Vagina (tissue), 2 donors: ENCODE measurements around the gene CCDC80. TPM values are rescaled to one million over a fixed set of nuclear protein-coding genes. Genes with fewer than 3 reads are reported as not detected.
A peak's percentile ranks its signal among the peaks of the same experiment; 100 is the strongest.

Experiments used
- DNase-seq, 2 donors: peaks; one replicate each; pipeline ENCODE4 v3.0.0-alpha.2; 2017; ENCODE audit errors: extremely low spot score in 2 of 2
- H3K27ac ChIP-seq: fragments of 200-600 bp; sonication (generic); one replicate; pipeline ENCODE4 v1.5.1; 2019
- H3K27me3 ChIP-seq: fragments of 200-600 bp; sonication (generic); one replicate; pipeline ENCODE4 v1.5.1; 2019
- H3K36me3 ChIP-seq, 2 donors: fragments of 200-600 bp; sonication (generic); one replicate each; pipeline ENCODE4 v1.5.1; 2017 to 2019
- H3K4me1 ChIP-seq: fragments of 200-600 bp; sonication (generic); one replicate; pipeline ENCODE4 v1.5.1; 2019
- H3K4me3 ChIP-seq, 2 donors: fragments of 200-600 bp; sonication (generic); 1 replicate in 1 of 2; 2 replicates in 1 of 2; pipeline ENCODE4 v1.5.1; 2016 to 2019
- H3K9me3 ChIP-seq: fragments of 200-600 bp; sonication (generic); one replicate; pipeline ENCODE4 v1.5.1; 2019
- CTCF ChIP-seq, 3 experiments: fragments of 450-650 bp in 2 of 3; fragments of 200-600 bp in 1 of 3; sonication (generic) in 1 of 3; IDR thresholded peaks; one replicate each; pipeline ENCODE4 v1.5.1; 2017 to 2019; ENCODE audit warnings: antibody characterized with exemption in 3 of 3, mild to moderate bottlenecking in 2 of 3, moderate library complexity in 2 of 3
- POLR2A ChIP-seq, 2 donors: fragments of 450-650 bp; IDR thresholded peaks; one replicate each; pipeline ENCODE4 v1.6.1; 2017; ENCODE audit warnings: antibody characterized with exemption in 2 of 2, mild to moderate bottlenecking in 2 of 2, moderate library complexity in 2 of 2
- POLR2AphosphoS5 ChIP-seq, 2 donors: sonication (generic); formaldehyde crosslinking; IDR thresholded peaks; one replicate each; pipeline ENCODE4 v1.9.0; 2017; ENCODE audit warnings: antibody characterized with exemption in 2 of 2, mild to moderate bottlenecking in 2 of 2, low read depth in 1 of 2; ENCODE audit not compliant: insufficient read depth in 1 of 2
- intact Hi-C: fragments of 100-400 bp; cut with DNase I; formaldehyde crosslinking; loops from one replicate; pipeline ENCODE4 v1.15.1; 2023
- total RNA-seq: library from RNA; depleted of rRNA; stranded (reverse); fragments of >200 nt; gene quantifications from one replicate; pipeline ENCODE4 v1.2.3, GENCODE V29; 2016

Gene CCDC80
- total RNA-seq, 1 donor from 2014 or later: 51.6 TPM

GRCh38 chr3:112585782-112586181, 55.2 kb downstream of the CCDC80 start:
- intact Hi-C loops: no loop called here
- no peaks in the 10 kb centered on the region for H3K9me3 ChIP-seq
- no peaks in the 10 kb centered on the region for H3K27me3 ChIP-seq
- H3K27ac ChIP-seq: no peak overlapping the region
- no peak for DNase-seq
- H3K4me3 ChIP-seq: no peak overlapping the region
- TF ChIP-seq POLR2AphosphoS5 (IDR thresholded peaks at IDR 0.05; ENCODE audit: insufficient read depth in 1 of 2, low read depth in 1 of 2) (no peak), CTCF (IDR thresholded peaks at IDR 0.05) (no peak), POLR2A (IDR thresholded peaks at IDR 0.05) (no peak)
- peaks cover 0 to 51% of the 10 kb centered on the region in 2 donors for H3K36me3 ChIP-seq
- H3K4me1 ChIP-seq: no peaks in the 10 kb centered on the region

DNA sequence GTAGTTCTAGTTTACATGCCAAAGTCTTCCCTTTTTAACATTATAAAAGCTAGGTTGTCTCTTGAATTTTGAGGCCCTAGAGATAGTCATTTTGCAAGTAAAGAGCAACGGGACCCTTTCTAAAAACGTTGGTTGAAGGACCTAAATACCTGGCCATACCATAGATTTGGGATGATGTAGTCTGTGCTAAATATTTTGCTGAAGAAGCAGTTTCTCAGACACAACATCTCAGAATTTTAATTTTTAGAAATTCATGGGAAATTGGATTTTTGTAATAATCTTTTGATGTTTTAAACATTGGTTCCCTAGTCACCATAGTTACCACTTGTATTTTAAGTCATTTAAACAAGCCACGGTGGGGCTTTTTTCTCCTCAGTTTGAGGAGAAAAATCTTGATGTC, 57.8 kb downstream of the CCDC80 start:
- Histone ChIP-seq H3K36me3 (peaks cover 0 to 54% of the 10 kb centered on the region in 2 donors), H3K27ac (no peak overlapping the region), H3K4me1 (no peaks in the 10 kb centered on the region), H3K4me3 (no peak overlapping the region), H3K9me3 (no peaks in the 10 kb centered on the region), H3K27me3 (no peaks in the 10 kb centered on the region)
- no peak for TF ChIP-seq POLR2A (IDR thresholded peaks at IDR 0.05)
- no peak for TF ChIP-seq POLR2AphosphoS5 (IDR thresholded peaks at IDR 0.05; ENCODE audit: insufficient read depth in 1 of 2, low read depth in 1 of 2)
- TF ChIP-seq CTCF (IDR thresholded peaks at IDR 0.05): no peak
- intact Hi-C loops: no loop called here
- DNase-seq: no peak

- Histone ChIP-seq H3K9me3 (no peaks in the 10 kb centered on the region), H3K4me1 (no peaks in the 10 kb centered on the region), H3K27me3 (no peaks in the 10 kb centered on the region), H3K36me3 (peaks cover 0 to 47% of the 10 kb centered on the region in 2 donors), H3K27ac (no peak overlapping the region), H3K4me3 (no peak overlapping the region)
- peak; percentile 32 to 49 (median 43) for TF ChIP-seq CTCF (IDR thresholded peaks at IDR 0.05)
- no peak for TF ChIP-seq POLR2AphosphoS5 (IDR thresholded peaks at IDR 0.05; ENCODE audit: insufficient read depth in 1 of 2, low read depth in 1 of 2)
- no peak for DNase-seq
- intact Hi-C loops: no loop called here
These were observed 58.6 kb downstream of the CCDC80 start for GRCh38 chr3:112582244-112582874.

- H3K9me3 ChIP-seq: no peaks in the 10 kb centered on the region
- intact Hi-C loops: no loop called here
- DNase-seq: no peak
- H3K36me3 ChIP-seq: peaks cover 0 to 27% of the 10 kb centered on the region in 2 donors
- H3K27me3 ChIP-seq: no peaks in the 10 kb centered on the region
- no peak for TF ChIP-seq POLR2AphosphoS5 (IDR thresholded peaks at IDR 0.05; ENCODE audit: insufficient read depth in 1 of 2, low read depth in 1 of 2)
- no peak for TF ChIP-seq CTCF (IDR thresholded peaks at IDR 0.05)
- TF ChIP-seq POLR2A (IDR thresholded peaks at IDR 0.05): no peak
- no peak overlapping the region for H3K4me3 ChIP-seq
- no peaks in the 10 kb centered on the region for H3K4me1 ChIP-seq
- no peak overlapping the region for H3K27ac ChIP-seq
These were observed 61.2 kb downstream of the CCDC80 start for GRCh38 chr3:112579697-112580096.

DNA sequence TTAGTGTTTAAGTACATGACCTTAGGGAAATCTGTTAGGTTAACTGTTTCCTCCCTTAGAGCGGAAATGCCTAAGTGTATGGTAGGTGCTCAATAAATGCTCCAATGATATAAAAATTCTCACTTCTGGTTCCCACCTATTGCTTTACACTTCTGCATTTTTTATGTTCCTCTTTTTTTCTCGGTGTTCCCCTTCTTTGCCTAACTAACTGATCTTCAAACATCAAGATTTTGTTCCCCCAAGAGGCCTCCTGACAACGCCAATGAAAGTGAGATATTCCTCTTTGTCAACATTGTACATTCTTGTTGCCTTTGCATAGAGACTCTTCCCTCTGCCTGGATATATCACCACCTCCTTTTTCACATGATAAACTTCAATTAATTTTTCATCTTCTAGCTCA, 61.7 kb downstream of the CCDC80 start:
- no peaks in the 10 kb centered on the region for H3K27me3 ChIP-seq
- TF ChIP-seq POLR2AphosphoS5 (IDR thresholded peaks at IDR 0.05; ENCODE audit: insufficient read depth in 1 of 2, low read depth in 1 of 2): no peak
- no peak for TF ChIP-seq POLR2A (IDR thresholded peaks at IDR 0.05)
- TF ChIP-seq CTCF (IDR thresholded peaks at IDR 0.05): no peak
- no peaks in the 10 kb centered on the region for H3K9me3 ChIP-seq
- intact Hi-C loops: no loop called here
- H3K36me3 ChIP-seq: peaks cover 0 to 22% of the 10 kb centered on the region in 2 donors
- no peak for DNase-seq
- no peaks in the 10 kb centered on the region for H3K4me1 ChIP-seq
- H3K4me3 ChIP-seq: no peak overlapping the region
- H3K27ac ChIP-seq: no peak overlapping the region
